Nephron (organoid): ENCODE data around the gene ACAA1.

Experiments
- H3K27ac Mint-ChIP-seq, 3 experiments: 2 replicates each; pipeline ENCODE4 v1.8.0; 2020; ENCODE audit warnings: mixed read lengths in 3 of 3, mild to moderate bottlenecking in 2 of 3, moderate library complexity in 1 of 3
- H3K27me3 Mint-ChIP-seq: 2 replicates; pipeline ENCODE4 v1.8.0; 2021; ENCODE audit warnings: low read depth, mild to moderate bottlenecking, moderate library complexity, mixed read lengths
- H3K36me3 Mint-ChIP-seq: 2 replicates; pipeline ENCODE4 v1.8.0; 2020; ENCODE audit warnings: low read depth, mixed read lengths
- H3K4me1 Mint-ChIP-seq: 2 replicates; pipeline ENCODE4 v1.8.0; 2020; ENCODE audit warnings: mixed read lengths
- H3K4me3 Mint-ChIP-seq, 3 experiments: 2 replicates each; pipeline ENCODE4 v1.8.0; 2020; ENCODE audit warnings: mild to moderate bottlenecking in 3 of 3, mixed read lengths in 3 of 3, moderate library complexity in 2 of 3
- H3K9me3 Mint-ChIP-seq: 2 replicates; pipeline ENCODE4 v1.8.0; 2020; ENCODE audit warnings: mixed read lengths
- TF ChIP-seq, protein P1 (sequence below), 3 experiments: fragments of 200-600 bp; sonication (generic); IDR thresholded peaks; one replicate each; pipeline ENCODE4 v1.5.0; 2021; ENCODE audit warnings: antibody characterized with exemption in 3 of 3; ENCODE audit not compliant: unreplicated experiment in 3 of 3

The ACAA1 gene

GRCh38 chr3:38140326-38141172 lies 3.6 kb upstream of the ACAA1 start:
- Mint-ChIP-seq H3K27ac (no peak overlapping the region), H3K4me3 (peak overlapping the region; percentile 46 to 73 (median 49)), H3K9me3 (peaks cover 3% of the 10 kb centered on the region), H3K36me3 (peaks cover 7% of the 10 kb centered on the region), H3K4me1 (peaks cover 29% of the 10 kb centered on the region), H3K27me3 (no peaks in the 10 kb centered on the region)
- TF ChIP-seq, protein P1, sequence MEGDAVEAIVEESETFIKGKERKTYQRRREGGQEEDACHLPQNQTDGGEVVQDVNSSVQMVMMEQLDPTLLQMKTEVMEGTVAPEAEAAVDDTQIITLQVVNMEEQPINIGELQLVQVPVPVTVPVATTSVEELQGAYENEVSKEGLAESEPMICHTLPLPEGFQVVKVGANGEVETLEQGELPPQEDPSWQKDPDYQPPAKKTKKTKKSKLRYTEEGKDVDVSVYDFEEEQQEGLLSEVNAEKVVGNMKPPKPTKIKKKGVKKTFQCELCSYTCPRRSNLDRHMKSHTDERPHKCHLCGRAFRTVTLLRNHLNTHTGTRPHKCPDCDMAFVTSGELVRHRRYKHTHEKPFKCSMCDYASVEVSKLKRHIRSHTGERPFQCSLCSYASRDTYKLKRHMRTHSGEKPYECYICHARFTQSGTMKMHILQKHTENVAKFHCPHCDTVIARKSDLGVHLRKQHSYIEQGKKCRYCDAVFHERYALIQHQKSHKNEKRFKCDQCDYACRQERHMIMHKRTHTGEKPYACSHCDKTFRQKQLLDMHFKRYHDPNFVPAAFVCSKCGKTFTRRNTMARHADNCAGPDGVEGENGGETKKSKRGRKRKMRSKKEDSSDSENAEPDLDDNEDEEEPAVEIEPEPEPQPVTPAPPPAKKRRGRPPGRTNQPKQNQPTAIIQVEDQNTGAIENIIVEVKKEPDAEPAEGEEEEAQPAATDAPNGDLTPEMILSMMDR (IDR thresholded peaks at IDR 0.05; ENCODE audit: unreplicated experiment in 3 of 3) = no peak

GRCh38 chr3:38139652-38140051 lies 2.7 kb upstream of the ACAA1 start:
- peaks cover 36% of the 10 kb centered on the region for H3K4me1 Mint-ChIP-seq
- peak overlapping the region in 1 of 3 experiments; percentile 79 for H3K27ac Mint-ChIP-seq
- peak overlapping the region; percentile 82 to 93 (median 89) for H3K4me3 Mint-ChIP-seq
- no peaks in the 10 kb centered on the region for H3K27me3 Mint-ChIP-seq
- H3K9me3 Mint-ChIP-seq = no peaks in the 10 kb centered on the region
- H3K36me3 Mint-ChIP-seq = peaks cover 7% of the 10 kb centered on the region
- TF ChIP-seq, protein P1 (IDR thresholded peaks at IDR 0.05; ENCODE audit: unreplicated experiment in 3 of 3) = no peak

DNA sequence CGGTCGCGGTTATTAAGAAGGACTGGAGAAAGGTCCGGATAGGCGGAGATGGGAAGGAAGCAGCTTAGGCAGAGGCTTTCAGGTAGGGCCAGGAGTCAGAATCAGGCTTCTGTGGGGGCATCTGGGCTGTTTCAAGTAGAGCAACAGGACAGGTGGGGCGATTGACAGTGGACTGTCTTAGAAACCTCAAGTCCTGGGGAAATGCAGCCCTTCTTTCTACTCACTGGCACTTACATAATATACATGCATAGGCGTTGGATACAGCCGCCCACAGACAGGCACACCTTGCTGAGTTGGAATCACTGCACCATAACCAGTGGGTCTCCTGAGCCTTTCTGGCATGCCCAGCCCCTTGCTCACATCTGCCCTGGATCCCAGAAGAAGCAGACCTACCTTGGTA lies 2.3 kb upstream of the ACAA1 start:
- H3K27me3 Mint-ChIP-seq = no peaks in the 10 kb centered on the region
- H3K4me3 Mint-ChIP-seq = peak overlapping the region; percentile 82 to 93 (median 89)
- H3K27ac Mint-ChIP-seq = peak overlapping the region; percentile 79 to 91 (median 90)

DNA sequence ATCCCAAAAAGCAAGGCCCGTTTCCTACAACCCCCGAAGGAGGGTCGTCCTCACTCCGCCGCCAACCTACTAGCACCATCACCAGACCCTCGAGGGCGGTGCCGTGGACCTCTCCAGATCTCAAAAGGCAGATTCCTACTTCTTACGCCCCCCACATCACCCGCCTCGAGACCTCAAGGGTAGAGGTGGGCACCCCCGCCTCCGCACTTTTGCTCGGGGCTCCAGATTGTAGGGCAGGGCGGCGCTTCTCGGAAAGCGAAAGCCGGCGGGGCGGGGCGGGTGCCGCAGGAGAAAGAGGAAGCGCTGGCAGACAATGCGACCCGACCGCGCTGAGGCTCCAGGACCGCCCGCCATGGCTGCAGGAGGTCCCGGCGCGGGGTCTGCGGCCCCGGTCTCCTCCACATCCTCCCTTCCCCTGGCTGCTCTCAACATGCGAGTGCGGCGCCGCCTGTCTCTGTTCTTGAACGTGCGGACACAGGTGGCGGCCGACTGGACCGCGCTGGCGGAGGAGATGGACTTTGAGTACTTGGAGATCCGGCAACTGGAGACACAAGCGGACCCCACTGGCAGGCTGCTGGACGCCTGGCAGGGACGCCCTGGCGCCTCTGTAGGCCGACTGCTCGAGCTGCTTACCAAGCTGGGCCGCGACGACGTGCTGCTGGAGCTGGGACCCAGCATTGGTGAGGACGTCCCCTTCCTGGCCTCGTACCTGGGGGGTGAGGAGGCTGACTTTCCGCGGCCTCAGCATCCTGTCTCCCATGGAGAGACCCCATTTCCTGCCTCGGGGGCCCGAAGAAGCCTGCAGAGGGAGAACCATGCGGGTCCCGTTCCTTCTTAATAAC lies 1.6 kb upstream of the ACAA1 start, which contains the start of gene MYD88:
Gene MYD88, plus strand, starts transcription at position 313 of the 842 bp plus-strand sequence. Its CDS starts 40 bp downstream, at position 353.
- Mint-ChIP-seq H3K36me3 (peaks cover 12% of the 10 kb centered on the region), H3K9me3 (no peaks in the 10 kb centered on the region), H3K27ac (peak within 1 kb of the TSS; percentile 79 to 91 (median 90)), H3K27me3 (no peaks in the 10 kb centered on the region), H3K4me1 (peaks cover 42% of the 10 kb centered on the region), H3K4me3 (peak within 1 kb of the TSS; percentile 82 to 93 (median 89))
- TF ChIP-seq, protein P1 (IDR thresholded peaks at IDR 0.05; ENCODE audit: unreplicated experiment in 3 of 3) = no peak

More for the DNA sequence above, 2.3 kb upstream of the ACAA1 start:
- Mint-ChIP-seq H3K9me3 (no peaks in the 10 kb centered on the region), H3K4me1 (peaks cover 40% of the 10 kb centered on the region), H3K36me3 (peaks cover 10% of the 10 kb centered on the region)
- TF ChIP-seq, protein P1 (IDR thresholded peaks at IDR 0.05; ENCODE audit: unreplicated experiment in 3 of 3) = no peak

- Mint-ChIP-seq H3K4me1 (peaks cover 42% of the 10 kb centered on the region), H3K4me3 (peak overlapping the region; percentile 82 to 93 (median 89)), H3K36me3 (peaks cover 20% of the 10 kb centered on the region), H3K27ac (peak overlapping the region; percentile 79 to 91 (median 90)), H3K9me3 (no peaks in the 10 kb centered on the region), H3K27me3 (no peaks in the 10 kb centered on the region)
- TF ChIP-seq, protein P1 (IDR thresholded peaks at IDR 0.05; ENCODE audit: unreplicated experiment in 3 of 3) = no peak
Measured at GRCh38 chr3:38137615-38138348, 855 bp upstream of the ACAA1 start.
